BJ (cell line): ENCODE measurements around the gene AKAP5. TPM values are rescaled to one million over a fixed set of nuclear protein-coding genes. Genes with fewer than 3 reads are reported as not detected.

ENCODE experiments used
- CTCF ChIA-PET: fragments of 350-600 bp; formaldehyde crosslinking; extraction: SDS; loops from one replicate; lab custom pipeline; 2021; ENCODE audit warnings: antibody characterized with exemption, inconsistent platforms; lab: Yijun Ruan, JAX
- POLR2A ChIA-PET: fragments of 300-600 bp; sonication (Branson Sonifier 250); formaldehyde crosslinking; extraction: SDS; loops from one replicate; lab custom pipeline; 2021; ENCODE audit warnings: antibody characterized with exemption; lab: Charles Lee
- DNase-seq: peaks from one replicate; pipeline ENCODE4 v3.0.0-alpha.2; 2011; ENCODE audit warnings: low read depth
- H3K27me3 ChIP-seq: 2 replicates; pipeline ENCODE4 v1.6.0; 2011; ENCODE audit warnings: low read length; ENCODE audit not compliant: control insufficient read depth, insufficient read depth
- H3K36me3 ChIP-seq: 2 replicates; pipeline ENCODE4 v1.5.1; 2011; ENCODE audit warnings: low read length; ENCODE audit not compliant: control insufficient read depth, insufficient read depth
- H3K4me3 ChIP-seq: 2 replicates; pipeline ENCODE4 v1.5.1; 2011; ENCODE audit warnings: low read depth, mild to moderate bottlenecking, control low read depth, low read length
- CTCF ChIP-seq: IDR thresholded peaks from 2 replicates; pipeline ENCODE4 v1.5.1; 2011; ENCODE audit warnings: low read depth, mild to moderate bottlenecking, control low read depth, inconsistent platforms, low read length, moderate library complexity; ENCODE audit not compliant: insufficient read depth
- polyA plus RNA-seq: library from polyadenylated mRNA; depleted of rRNA; stranded (reverse); fragments of >200 nt; gene quantifications from 2 replicates; pipeline ENCODE4 v1.2.3, GENCODE V29; 2011

AKAP5 gene
- polyA plus RNA-seq, 1 experiment = 0.17 TPM

- Histone ChIP-seq H3K36me3 (peaks cover 6% of the 10 kb centered on the region; the same call in 1 of the 2 replicates), H3K27me3 (no peaks in the 10 kb centered on the region), H3K4me3 (no peak overlapping the region)
- DNase-seq = no peak
- ChIA-PET POLR2A (no interaction called here), CTCF (interaction anchor here (0.5 to 3.1 kb wide), 4 partner anchors 10 to 302 kb away, joined by 3 to 13 read pairs (median 6); no protein-coding TSS in a partner anchor)
- no peak for TF ChIP-seq CTCF
Measured at GRCh38 chr14:64491637-64492036, 26.3 kb downstream of the AKAP5 start.

DNA sequence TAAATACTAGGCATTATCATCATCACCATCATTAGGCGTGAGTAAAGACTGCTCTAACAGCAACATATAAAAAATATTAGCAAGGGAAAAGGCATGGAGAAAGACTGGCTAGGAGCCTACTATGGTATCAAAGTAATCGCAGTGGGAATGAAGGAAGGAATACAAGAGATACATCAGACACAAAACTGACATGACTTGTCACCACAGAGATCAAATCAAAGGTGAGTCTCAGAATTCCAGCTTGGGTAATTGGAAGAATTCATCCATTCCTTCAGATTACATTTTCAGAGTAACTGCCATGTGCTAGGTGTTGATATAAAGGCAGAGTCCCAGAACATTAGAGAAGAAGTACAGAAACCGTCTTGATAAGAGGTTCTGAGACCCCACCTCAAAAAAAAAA lies 28.2 kb downstream of the AKAP5 start:
- Histone ChIP-seq H3K4me3 (no peak overlapping the region), H3K36me3 (no peaks in the 10 kb centered on the region), H3K27me3 (no peaks in the 10 kb centered on the region)
- no peak for DNase-seq
- ChIA-PET CTCF (no interaction called here), POLR2A (no interaction called here)
- no peak for TF ChIP-seq CTCF

GRCh38 chr14:64495252-64495651 lies 30.0 kb downstream of the AKAP5 start:
- Histone ChIP-seq H3K27me3 (no peaks in the 10 kb centered on the region), H3K36me3 (no peaks in the 10 kb centered on the region), H3K4me3 (no peak overlapping the region)
- CTCF ChIA-PET = interaction anchor here (1.2 to 1.9 kb wide), 3 partner anchors 11 to 151 kb away, joined by 4 to 8 read pairs (median 5); no protein-coding TSS in a partner anchor
- POLR2A ChIA-PET = no interaction called here
- no peak for DNase-seq
- no peak for TF ChIP-seq CTCF

- POLR2A ChIA-PET = no interaction called here
Measured at GRCh38 chr14:64496764-64497163, 31.5 kb downstream of the AKAP5 start.

GRCh38 chr14:64500088-64500487 lies 34.8 kb downstream of the AKAP5 start:
- H3K36me3 ChIP-seq = no peaks in the 10 kb centered on the region
- H3K27me3 ChIP-seq = no peaks in the 10 kb centered on the region
- no peak overlapping the region for H3K4me3 ChIP-seq
- TF ChIP-seq CTCF = no peak
- no peak for DNase-seq
- ChIA-PET CTCF (interaction anchor here (1.0 to 2.4 kb wide), 2 partner anchors 10 to 11 kb away, joined by 4 to 7 read pairs; no protein-coding TSS in a partner anchor), POLR2A (no interaction called here)

More at GRCh38 chr14:64496764-64497163, 31.5 kb downstream of the AKAP5 start:
- no peak for TF ChIP-seq CTCF
- no peaks in the 10 kb centered on the region for H3K36me3 ChIP-seq
- no peak for DNase-seq
- CTCF ChIA-PET = interaction anchor here (1.0 to 1.1 kb wide), 2 partner anchors 17 to 40 kb away, joined by 3 read pairs; no protein-coding TSS in a partner anchor
- no peak overlapping the region for H3K4me3 ChIP-seq
- H3K27me3 ChIP-seq = no peaks in the 10 kb centered on the region
